AG09319 (cell line): Measurements from ENCODE around the gene C6orf132.
"Not testable (repeated sequence)": the region's sequence is repeated elsewhere in the genome, so short reads cannot be mapped to it uniquely, and the experiment has no call there.

Experiments
- DNase-seq: peaks from one replicate; pipeline ENCODE4 v3.0.0-alpha.2; 2010; ENCODE audit warnings: low read depth; ENCODE audit errors: extremely low read depth
- TF ChIP-seq, protein P1 (sequence below): IDR thresholded peaks from 2 replicates; pipeline ENCODE4 v1.5.1; 2011; ENCODE audit warnings: low read depth, mild to moderate bottlenecking, inconsistent platforms, low read length, moderate library complexity

The C6orf132 gene

DNA sequence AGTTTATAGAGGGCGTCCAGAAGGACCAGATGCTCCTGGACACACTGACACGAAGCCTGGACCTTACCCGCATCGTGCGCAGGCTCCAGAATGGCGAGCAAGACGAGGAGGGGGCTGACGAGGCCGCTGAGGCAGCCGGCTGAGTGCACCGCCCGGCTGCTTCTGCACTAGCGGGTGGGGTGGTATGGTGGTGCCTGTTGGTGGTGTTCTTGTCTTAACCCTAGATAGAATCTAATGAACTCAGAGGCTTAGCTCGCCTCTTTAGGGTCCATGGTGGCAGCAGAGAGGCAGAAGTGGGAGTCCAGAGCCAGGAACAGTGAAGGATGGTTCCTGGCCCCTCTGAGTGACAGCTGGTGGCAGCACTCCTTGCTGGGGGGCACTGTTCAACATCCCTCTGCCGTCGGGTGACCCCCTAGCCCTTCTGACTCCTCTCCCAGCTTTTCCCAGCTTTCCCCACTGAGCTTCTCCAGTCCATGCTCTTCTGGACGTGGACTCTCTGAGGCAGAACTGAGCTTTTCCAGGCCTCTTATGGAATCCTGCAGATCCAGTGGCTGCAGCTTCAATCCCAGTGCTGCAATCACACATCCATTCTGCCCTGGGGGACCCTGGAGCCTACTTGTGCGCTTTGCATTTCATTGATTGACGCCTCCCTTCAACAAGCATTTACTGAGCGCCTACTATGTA lies 37.0 kb upstream of the C6orf132 start:
- no peak for DNase-seq
- TF ChIP-seq, protein P1, sequence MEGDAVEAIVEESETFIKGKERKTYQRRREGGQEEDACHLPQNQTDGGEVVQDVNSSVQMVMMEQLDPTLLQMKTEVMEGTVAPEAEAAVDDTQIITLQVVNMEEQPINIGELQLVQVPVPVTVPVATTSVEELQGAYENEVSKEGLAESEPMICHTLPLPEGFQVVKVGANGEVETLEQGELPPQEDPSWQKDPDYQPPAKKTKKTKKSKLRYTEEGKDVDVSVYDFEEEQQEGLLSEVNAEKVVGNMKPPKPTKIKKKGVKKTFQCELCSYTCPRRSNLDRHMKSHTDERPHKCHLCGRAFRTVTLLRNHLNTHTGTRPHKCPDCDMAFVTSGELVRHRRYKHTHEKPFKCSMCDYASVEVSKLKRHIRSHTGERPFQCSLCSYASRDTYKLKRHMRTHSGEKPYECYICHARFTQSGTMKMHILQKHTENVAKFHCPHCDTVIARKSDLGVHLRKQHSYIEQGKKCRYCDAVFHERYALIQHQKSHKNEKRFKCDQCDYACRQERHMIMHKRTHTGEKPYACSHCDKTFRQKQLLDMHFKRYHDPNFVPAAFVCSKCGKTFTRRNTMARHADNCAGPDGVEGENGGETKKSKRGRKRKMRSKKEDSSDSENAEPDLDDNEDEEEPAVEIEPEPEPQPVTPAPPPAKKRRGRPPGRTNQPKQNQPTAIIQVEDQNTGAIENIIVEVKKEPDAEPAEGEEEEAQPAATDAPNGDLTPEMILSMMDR: no peak

DNA sequence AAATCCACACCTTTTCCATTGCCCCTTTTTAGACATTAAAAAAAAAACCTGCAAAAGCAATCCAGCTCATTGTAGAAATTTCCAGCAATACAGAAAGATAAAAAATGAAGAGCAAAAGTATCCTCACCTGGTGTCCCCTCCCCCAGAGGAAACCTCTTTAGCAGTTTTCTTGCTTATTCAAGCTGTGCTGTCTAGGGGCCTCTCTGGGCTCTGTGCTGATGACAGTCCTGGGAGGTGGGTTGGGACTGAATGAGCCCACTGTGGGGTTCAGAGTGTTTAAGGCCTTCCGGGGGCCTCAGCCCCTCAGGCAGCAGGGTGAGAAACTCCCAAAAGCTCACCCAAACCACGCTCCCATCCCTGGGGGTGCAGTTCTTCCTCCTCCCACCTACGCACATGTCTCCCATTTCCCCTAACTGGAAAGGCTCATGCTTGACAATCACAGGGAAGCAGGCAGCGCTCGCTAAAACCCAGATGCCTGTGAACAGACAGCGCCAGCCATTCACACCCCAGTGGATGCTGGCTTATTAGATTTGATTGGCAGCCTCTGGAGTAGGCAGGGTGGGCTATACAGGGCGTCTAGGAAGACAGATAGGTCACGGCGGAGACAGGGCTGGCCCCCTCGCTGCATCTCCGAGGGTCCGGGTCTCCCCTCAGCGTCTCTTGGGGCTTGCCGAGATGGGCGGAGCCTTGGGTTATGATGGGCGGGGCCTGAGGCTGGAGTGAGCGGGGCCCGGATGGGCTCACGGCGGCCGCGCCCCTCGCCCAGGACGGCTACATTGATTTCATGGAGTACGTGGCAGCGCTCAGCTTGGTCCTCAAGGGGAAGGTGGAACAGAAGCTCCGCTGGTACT lies 35.3 kb upstream of the C6orf132 start:
- DNase-seq: no peak
- TF ChIP-seq, protein P1: no peak

DNA sequence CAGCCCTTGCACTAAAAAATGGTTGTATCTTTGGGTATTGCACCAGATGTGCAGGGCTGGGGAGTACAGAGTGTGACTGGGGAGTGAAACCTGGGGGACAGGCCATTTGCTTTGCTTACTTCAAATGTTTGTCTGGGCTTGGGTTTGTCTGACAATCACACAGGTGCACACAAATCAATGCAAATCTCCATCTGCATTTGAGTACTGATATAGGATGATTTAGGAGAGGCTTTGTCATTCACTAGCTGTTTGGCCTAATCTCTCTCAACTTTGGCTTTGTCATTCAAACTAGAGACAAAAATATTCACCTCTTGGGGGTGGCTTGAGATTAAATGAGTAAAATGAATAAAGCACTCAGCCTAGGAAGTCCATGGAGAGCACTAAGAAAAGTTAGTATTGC lies 34.6 kb upstream of the C6orf132 start:
- no peak for DNase-seq
- TF ChIP-seq, protein P1: no peak

DNA sequence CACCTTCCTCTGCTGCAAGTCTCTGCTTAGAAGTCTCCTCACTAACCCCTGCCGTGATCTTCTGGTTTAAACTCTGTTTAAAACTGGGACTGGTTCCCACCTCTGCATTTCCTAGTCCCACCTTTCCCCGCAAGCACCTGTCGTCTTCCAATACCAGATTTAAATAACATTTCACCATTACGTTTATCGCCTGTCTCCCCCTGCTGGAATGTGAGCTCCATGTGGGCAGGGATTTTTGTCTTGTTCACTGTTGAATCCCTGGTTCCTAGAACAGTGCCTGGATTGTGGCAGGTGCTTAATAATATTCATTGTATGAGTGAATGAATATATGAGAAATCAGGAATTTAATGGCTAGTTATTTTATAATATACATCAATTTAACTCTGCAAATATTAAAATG lies 33.4 kb upstream of the C6orf132 start:
- DNase-seq: no peak
- TF ChIP-seq, protein P1: no peak; the same call in 1 of the 2 replicates

DNA sequence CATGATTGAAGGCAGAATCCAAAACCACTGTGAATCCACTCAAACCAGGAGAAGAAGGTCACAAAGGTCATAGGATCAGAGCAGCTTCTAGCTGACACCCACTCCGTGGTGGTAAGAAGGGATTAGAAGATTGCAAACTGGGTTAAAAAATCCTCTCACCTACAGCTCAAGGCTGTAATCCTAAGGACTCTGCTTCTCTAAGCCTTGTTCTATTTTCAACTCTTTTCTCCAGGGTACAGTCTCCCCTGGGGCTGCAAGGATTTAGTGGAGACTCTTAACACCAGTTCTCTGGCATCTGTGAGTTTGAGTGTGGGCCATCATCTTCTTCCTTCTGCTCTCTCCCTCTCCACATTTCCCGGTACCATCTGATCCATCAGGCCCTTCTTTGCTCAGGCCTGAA lies 30.7 kb upstream of the C6orf132 start, which contains the start of gene GUCA1A:
GUCA1A (plus strand) TSS at position 264 of the 400 bp plus-strand sequence. CDS start 250 bp downstream, outside the sequence.
- DNase-seq: no peak
- TF ChIP-seq, protein P1: no peak

DNA sequence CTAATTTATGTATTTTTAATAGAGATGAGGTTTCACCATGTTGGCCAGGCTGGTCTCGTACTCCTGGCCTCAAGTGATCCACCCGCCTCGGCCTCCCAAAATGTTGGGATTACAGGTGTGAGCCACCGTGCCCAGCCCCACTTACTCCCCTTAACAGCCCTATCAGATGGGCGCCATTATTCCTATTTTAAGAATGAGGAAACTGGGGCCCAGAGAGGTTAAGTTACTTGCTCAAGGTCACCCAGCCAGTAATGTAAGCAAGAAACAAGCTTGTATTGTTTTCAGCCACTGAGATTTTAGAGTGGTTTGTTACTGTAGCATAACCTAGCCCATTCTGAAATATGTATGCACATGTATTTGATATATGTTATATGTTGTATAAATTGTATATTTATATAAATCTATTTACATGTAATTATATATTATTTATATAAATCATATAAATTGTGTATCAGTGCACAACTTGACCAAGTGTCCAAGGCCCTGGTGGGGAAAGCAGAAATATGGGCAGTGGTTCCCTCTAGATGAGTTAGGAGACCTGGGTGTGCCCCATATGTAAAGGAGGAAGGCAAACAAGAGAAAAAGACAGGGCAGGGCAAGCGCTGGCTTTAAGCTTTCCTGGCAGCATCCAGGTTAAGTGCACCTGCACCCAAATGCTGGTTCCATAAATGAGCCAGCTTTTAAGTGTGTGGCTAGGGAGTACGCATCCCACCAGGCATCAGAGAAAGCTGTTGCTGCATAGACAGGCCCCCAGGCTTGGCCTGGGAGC lies 29.6 kb upstream of the C6orf132 start:
- DNase-seq: no peak
- TF ChIP-seq, protein P1: no peak

DNA sequence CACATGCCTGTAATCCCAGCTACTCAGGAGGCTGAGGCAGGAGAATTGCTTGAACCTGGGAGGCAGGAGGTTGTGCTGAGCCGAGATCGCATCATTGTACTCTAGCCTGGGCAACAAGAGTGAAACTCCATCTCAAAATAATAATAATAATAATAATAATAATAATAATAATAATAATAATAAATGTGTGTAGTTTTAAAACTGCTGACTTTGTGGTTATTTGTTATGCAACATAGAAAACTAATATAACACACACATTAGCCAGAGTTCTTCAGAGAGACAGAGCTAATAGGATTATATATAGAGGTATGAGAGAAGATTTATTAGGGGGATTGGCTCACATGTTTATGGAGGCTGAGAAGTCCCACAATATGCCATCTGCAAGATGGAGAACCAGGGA lies 27.4 kb upstream of the C6orf132 start:
- DNase-seq: not testable (repeated sequence)
